ENCODE measurements around the gene KXD1.
"Not testable (repeated sequence)": the region's sequence is repeated elsewhere in the genome, so short reads cannot be mapped to it uniquely, and the experiment has no call there.

Gene KXD1

DNA sequence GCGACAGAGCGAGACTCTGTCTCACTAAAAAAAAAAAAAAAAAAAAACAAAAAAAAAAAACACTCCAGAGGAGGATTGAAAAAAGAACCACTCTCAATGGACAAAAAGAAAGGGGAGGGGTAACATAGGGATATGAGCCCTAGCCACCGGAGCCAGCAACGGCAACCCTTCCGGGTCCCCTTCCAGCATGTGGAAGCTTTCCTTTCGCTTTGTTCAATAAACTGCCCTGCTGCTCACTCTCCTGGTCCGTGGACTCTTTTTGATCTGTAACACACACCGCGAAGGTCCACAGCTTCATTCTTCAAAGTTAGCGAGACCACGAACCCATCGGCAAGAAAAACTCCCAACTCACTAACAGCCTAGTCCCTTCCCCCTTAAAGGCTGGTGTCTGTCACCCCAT is 29.9 kb downstream of the KXD1 start:
- no peak for DNase-seq

DNA sequence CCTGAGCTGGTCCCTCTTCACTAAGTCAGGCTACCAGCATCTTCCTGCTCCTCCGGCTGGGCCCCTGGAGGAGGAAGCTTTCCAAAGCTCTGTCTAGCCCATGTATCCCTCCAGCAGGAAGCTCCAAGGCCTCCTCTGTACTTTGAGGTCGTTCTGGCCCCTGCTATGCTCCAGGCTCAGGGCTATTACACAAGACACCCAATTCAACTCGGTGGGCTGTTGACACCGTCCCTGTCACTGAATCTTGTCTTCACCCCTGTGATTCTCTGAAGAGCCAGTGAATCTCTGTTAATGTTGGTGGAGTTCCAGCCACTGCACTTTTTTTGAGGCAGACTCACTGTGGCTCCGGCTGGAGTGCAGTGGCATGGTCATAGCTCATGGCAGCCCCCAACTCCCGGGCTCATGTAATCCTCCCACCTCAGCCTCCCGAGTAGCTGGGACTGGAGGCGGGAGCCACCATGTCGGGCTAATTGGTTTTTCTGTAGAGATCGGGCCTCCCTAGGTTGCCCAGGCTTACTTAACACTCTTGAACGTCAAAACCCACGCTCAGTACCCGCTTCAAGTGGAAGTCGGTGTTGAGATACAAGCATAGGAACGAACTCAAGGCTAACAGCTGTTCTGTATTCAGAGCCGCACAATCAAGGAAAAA is 30.4 kb downstream of the KXD1 start:
- no peak for DNase-seq

DNA sequence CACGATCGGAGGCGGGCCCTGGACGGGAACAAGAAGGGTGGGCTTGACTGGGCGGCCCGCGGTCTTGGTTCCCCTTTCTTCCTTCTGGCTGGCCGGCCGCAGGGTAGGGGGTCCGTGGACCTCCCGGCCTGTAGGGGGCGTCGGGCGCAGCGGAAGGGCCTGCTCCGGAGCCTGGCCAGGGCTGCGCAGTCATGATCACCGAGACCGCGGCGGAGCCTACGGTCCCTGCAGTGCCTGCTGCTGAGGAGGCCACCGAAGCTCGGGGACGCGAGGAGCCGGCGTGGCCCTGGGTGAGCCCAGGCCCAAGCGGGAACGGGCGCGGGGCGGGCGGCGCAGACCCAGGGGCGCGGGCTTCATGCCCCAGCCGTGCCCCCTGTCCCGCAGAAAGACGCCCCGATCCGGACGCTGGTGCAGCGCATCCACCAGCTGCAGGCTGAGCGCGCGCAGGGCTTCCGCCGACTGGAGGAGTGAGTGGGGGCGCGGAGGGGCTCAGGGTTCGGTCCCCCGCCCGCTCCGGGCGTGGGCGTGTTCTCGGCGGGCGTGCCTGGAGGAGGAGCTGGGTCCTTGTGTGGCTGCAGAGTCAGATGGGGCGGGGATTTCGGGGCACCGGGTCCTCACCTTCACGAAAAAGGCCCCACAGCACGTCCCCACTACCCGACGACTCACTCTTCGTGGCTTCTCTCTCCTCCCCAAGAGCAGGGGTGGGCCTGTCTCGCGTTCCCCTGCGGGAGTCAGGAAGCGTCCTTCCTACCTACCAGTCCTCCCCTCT is 31.1 kb downstream of the KXD1 start, which contains the start of gene REX1BD:
Gene REX1BD (plus strand): TSS at position 188 of the 769 bp plus-strand sequence. CDS start 4 bp downstream, at position 192.
- DNase-seq, result peak; percentile 91

DNA sequence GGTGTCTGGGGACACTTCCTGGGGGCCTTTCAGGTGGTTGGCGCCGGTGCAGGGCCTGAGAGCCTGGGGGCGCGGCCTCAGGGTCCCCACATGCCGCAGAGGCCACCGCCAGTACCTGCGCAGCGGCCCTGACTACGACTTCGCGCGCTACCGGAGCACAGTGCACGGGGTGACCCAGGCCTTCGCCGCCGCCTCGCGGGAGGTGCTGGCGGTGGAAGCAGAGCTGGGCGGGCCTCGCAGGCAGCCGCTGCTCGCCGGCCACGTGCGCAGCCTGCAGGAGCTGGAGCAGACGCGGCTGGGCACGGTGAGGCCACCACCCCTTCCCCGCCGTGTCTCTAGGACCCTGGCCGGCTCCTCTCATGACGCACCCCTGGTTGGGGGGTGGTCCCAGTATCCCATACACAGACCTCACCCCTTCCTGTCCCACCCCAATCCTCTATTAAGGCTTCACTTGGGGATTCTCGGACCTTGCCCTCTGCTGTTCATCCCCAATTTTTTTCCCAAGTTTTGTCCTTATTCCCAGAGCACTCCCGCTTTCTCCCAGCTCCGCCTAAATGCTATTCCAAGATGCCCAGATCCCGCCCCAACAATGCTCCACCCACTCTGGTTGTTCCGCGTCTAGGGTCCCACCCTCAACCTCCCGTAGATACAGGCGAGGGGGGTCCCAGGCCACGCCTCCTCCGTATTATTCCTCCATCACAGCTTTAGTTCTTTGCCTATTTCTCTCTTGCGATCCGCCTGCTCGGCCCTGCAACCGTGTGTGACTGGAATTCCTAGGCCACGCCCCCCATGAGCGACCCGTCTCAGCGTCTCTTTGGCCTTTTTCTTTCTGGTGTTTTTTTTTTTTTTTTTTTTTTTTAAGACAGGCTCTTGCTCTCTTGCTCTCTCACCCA is 32.0 kb downstream of the KXD1 start:
- DNase-seq, result no peak

DNA sequence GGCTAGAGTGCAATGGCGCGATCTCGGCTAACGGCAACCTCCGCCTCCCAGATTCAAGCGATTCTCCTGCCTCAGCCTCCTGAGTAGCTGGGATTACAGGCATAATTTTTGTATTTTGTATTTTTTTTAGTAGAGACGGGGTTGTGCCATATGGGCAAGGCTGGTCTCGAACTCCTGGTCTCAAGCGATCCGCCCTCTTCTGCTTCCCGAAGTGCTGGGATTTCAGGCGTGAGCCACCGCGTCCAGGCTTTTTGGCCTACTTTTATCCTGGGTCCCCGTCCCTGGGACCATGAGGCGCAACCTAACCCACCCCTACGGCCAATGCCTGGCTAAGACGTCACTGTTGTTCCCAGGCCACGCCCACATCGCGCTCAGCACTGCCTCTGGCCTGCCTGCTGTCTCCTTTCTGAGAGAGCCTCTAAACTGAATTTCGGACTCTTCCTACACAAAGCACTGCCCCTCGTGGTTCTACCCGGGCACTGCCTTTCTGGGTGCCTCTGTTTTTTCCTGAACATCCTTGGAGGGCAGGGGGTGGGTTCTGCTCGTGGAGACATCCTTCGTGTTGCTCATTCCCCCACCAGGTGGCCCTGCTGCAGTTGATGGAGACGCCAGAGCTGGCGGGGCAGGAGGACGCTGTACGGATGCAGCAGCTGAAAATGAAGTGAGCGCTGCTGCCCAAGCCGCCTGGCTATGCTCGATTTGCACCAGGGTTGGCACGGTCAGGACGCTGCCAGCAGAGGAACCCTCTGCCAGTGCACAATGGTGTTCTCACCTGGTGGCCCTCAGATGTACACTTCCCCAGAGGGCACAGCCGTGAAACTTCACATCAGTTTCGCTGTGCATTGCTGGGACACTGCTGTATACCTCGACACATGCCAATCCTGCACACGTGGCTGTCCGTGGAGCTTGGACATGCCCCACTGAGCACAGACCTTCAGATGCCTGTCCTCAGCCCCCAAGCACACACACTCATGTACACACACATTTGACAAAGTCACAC is 32.9 kb downstream of the KXD1 start:
- no peak for DNase-seq

DNA sequence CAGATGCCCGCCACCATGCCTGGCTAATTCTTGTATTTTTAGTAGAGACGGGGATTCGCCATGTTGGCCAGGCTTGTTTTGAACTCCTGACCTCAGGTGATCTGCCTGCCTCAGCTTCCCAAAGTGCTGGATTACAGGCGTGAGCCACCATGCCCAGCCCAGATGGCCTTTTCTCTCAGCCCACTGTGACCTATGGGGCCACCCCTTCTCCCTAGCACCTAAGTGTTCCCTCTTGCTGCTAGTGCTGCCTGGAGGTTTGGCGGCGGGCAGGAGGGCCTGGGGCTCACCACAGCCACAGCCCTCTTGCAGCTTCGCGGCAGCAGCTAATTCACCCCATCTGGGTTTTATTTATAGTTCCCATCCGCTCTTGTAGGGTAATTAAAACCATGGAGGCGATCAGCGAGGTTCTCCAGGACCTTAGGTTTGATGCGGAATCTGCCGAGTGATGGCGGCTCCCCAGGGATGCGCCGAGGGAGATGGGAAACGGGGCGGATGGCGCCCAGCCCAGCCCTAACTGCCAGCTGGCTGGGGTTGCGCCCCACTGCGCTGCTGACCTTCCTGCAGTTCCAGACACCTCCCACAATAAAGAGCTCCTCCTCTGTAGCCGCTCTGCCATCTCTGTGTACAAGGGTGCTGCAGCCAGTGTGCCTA is 34.2 kb downstream of the KXD1 start:
- no peak for DNase-seq

DNA sequence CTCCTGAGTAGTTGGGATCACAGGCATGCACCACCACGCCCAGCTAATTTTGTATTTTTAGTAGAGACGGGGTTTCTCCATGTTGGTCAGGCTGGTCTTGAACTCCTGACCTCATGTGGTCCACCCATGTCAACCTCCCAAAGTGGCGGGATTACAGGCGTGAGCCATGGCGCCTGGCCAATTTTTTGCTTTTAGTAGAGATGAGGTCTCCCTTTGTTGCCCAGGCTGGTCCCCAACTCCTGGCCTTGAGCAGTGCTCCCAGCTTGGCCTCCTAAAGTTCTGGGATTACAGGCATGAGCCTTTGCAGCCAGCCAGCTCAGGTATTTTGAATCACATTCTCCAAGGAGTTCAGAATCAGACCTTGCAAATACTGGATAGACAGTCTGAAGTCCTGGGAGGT is 35.1 kb downstream of the KXD1 start:
- DNase-seq, result not testable (repeated sequence)

DNA sequence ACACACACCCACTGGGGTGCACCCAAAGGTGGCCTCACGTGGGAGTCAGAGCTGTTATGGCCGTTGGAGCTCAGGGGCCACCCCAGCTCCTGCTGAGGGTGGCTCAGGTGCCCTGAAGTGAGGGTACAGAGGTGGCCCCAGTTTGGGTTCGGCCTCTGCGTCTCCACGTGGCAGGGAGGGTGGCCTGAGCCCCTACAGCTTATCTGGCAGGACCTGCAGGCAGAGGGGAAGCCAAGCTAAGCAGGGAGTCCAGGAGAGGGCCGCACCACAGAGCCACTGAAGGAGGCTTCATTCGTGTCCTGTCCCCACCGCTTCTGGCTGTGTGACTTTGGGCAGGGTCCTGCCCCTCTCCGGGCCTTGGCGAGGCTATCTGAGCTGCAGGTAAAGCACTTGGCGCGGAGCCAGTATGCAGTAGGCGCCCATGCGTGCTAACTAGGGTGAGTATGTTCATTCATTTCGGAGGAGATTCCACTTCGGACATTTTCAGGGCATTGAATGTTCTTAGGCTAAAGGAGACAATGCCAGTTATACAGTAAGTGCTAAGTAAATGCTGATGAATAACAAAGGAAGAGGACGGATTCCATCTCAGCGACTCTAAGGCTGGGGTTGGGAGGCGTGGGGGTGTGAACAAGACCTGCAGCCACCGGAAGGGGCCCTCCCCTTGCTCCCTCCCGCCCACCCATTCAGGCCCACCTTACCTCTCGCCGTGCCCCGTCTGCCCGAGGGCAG is 35.9 kb downstream of the KXD1 start:
- no peak for DNase-seq

DNA sequence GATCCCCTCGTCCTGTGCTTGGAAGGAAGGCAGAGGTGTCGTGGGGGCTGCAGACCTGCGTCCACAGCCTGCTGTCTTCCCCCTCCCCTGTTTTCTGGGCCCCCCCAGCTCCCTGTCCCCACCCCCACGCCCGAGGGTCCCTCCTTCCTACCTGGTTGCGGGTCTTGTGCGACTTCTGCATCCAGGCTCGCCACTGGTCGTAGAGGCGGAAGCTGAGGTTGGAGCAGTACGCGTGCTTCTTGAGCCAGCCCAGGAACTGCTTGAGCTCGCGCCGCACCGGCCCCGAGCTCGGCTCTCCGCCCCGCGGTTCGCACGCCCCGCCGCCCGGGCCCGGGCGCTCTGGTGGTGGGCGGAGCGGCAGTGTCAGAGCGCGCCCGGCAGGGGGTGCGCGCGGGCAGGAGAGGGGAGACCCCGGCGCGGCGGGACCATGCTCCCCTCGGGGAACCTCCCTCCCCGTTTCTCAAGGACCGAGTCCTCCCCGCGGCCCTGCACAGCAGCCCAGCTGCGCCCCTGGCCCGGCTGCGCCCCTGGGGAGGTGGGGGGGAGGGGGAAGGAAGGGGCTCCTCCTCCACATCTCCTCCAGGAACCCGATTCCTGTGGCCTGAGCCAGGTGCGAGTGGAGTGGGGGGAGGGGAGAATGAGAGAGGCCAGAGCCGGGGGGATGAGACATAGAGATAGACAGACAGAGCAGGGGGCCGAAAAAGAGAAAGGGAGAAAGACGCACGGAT is 36.6 kb downstream of the KXD1 start:
- DNase-seq, result peak; percentile 75

DNA sequence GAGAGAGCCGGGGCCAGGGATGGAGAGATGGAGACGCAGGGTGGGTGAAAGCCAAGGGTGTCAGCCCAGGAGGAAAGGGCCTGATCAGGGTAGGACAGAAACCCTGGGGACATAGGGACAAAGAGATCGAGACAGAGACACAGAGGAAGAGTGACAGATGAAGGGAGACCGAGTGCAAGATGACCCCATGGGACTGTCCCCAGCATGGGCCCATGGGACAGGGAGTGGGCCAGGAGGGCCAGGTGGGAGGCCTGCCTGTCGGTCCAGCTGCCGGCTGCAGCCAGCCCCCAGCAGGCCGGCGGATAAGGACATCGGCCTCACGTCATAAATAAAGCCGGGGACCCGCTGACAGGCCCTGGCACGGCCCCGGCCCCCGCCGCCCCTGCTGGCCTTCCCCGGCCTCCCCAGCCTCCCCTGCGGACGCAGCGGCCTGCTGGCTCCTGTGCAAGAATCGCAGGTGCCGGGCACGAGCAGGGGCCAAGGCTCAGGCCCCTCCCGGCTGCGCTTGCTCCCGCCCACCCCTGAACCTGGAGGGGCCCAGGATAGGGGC is 37.2 kb downstream of the KXD1 start:
- DNase-seq, result no peak

DNA sequence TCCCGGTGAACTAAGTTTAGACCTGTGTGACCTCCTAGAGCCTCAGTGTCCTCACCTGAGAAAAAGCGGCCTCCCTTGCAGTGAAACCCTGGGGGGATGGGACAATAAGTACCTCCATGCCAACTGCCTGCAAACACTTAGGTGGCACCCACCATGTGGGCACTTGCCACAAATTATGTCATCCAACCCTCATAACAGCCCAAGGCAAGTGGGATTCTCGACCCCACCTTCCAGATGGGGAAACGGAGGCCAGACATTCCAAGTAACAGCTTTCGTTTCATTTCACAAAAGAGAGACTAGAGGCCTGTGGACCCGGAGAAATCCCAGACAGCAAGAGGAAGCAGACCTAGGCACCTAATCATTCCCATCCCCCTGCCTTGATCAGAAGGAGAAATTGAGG is 37.8 kb downstream of the KXD1 start:
- no peak for DNase-seq

DNA sequence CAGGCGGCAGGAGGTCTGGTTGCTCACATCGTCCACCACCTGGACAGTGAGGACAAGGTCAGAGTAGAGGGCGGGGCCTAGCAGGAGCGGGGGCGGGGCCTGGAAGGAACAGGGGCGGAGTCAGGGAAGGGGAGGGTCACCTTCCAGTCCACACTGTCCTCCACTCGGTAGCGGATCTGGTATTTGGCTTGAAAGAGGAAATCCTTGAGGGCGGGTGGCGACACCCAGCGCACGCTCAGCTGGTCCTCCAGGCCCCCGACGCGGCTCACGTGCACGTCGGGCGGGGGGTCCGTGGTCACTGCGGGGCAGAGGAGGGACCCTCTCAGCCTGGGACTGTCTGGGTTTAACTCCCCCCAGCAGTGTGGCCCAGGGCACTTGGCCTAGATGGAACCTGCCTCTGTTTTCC is 39.1 kb downstream of the KXD1 start:
- no peak for DNase-seq

DNA sequence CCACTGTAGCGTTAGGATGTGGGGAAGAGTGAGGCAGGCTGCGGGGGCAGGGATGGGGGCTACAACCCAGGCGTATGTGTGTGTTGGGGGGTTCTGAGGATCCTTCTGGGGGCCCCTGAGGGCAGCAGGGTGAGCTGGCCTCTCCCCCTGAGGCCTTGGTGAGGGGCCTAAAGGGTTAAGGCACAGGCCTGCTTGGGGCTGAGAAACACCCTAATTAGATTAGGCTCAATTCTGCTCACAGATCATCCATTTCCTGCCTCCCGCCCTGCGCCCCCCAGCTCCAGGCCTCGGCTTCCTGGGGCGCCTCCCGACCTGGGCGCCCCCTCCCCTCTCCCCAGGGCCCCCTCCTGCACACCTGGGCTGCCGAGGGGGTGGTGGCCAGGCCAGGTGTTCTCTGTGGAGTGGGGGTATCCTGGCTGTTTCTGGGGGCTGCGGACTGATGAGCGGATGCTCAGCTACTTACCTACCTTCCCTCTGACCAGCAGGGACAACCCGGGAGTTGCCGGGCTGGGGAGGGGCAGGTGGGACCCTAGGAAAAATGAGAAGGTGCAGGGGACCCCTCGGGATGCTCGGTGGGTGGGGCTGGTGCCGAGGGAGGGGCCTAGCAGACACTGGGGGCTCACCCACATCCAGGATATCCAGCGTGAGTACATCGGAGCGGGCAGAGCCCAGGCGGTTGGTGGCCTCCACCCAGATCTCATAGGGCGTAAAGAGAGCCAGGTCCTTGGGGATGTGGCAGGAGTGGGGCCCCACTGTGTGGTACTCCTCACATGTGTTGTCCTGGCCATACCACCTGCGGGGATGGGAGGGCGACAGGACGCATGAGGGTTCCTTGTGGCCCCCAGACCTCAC is 40.4 kb downstream of the KXD1 start:
- no peak for DNase-seq

DNA sequence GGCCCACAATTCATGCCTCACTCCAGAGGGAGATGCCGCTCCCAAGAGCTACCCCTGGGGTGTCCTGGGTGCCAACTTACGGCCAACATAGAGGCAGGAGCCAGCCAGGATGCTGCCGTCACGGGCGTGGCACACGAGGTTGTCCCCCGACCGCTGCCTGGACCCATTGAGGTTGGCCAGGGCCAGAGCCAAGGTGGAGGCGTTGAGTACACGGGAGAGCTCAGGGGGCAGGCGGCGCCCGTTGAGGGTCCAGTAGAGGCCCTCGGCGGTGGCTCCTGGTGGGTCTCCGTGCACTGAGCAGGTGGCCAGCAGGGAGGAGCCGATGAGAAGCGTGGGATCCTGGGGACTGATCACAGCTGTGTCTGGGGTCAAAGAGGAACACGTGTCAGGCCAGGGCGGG is 41.8 kb downstream of the KXD1 start:
- no peak for DNase-seq

DNA sequence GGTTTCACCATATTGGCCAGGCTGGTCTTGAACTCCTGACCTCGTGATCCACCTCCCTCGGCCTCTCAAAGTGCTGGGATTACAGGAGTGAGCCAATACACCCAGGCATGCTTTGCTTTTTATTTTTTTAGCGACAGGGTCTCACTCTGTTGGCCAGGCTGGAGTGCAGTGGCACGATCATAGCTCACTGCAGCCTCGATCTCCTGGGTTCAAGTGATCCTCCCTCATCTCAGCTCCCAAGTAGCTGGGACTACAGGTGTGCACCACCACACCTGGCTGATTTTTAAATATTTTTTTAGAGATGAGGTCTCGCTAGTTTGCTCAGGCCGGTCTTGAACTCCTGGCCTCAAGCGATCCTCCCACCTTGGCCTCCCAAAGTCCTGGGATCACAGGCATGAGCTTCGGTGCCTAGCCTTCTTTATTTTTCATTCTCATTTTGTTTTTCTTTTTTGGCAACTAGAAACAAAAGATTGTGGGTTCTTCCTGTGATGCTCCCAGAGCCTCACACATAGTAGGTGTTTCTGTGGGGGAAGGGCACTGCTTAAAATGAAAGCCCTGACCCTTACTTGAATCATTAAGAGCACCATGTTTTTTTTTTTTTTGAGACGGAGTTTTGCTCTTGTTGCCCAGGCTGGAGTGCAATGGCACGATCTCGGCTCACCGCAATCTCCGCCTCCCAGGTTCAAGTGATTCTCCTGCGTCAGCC is 43.2 kb downstream of the KXD1 start:
- not testable (repeated sequence) for DNase-seq

DNA sequence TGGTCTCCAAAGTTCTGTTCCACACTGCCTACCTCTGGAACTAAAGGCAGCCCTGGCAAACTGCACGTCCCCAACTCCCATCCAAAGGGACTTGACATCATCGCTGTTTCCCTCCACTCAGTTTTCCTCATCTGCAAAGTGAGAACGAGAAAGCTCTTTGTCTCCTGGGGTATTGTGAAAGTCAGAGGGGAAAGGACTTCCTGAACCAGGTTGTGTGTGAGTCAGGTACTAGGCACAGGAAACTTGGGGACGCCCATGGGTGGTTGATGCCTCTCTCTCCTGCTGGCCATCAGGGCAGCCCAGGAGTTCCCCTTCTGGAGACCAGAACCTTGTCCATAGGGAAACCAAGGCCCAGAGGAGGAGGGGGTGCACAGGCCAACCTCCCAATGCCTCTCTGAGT is 44.2 kb downstream of the KXD1 start:
- DNase-seq, result no peak

DNA sequence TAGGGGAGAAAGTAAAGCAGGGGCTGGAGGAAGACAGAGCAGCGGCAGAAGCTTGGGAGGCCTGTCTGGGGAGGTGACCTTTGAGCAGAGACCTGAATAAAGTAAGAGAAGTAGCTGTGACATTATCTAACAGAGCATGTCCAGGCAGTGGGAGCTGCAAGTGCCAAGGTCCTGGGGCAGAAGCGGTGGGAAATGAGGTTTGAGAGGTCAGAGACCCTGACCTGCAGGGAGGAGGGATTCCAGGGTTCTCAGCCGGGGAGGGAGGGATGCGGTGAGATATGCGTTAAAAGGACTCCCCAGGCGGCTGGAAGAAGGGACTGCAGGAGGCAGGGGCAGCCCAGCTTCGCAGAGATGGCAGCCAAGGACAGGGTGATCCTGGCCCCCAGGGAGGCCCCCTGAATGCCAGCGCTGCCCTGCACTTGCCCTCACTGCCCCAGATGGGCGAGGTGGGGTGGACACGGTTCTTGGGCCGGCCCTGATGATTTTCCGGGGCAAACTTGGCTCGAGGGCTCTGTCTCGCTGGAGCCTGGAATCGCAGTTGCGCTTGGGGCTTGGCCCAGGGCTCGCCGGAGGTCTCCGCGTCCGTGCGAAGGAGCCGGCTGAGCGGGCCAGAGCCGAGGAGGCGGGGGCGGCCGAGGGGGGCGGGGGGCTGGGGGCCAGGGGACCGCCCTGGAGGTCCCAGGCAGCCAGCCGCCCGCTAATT is 45.7 kb downstream of the KXD1 start:
- no peak for DNase-seq
